Measurements from ENCODE around the gene BCKDHB.
"Not testable (repeated sequence)": the region's sequence is repeated elsewhere in the genome, so short reads cannot be mapped to it uniquely, and the experiment has no call there.

Gene BCKDHB

GRCh38 chr6:80271074-80271473, 164.6 kb downstream of the BCKDHB start:
- no peak for DNase-seq

GRCh38 chr6:80272988-80273387, 166.5 kb downstream of the BCKDHB start:
- DNase-seq: no peak

GRCh38 chr6:80276861-80277260, 170.4 kb downstream of the BCKDHB start:
- no peak for DNase-seq

GRCh38 chr6:80277501-80277900, 171.0 kb downstream of the BCKDHB start:
- no peak for DNase-seq

- peak; percentile 9 for DNase-seq
These were observed 174.0 kb downstream of the BCKDHB start for GRCh38 chr6:80280262-80281010.

GRCh38 chr6:80282913-80283554, 176.6 kb downstream of the BCKDHB start:
- DNase-seq: no peak

- no peak for DNase-seq
These were observed 180.6 kb downstream of the BCKDHB start for GRCh38 chr6:80287112-80287511.

- no peak for DNase-seq
These were observed 181.1 kb downstream of the BCKDHB start for GRCh38 chr6:80287607-80288006.

GRCh38 chr6:80289727-80290126, 183.3 kb downstream of the BCKDHB start:
- DNase-seq: no peak

GRCh38 chr6:80294531-80294930, 188.1 kb downstream of the BCKDHB start:
- not testable (repeated sequence) for DNase-seq

- no peak for DNase-seq
These were observed 196.2 kb downstream of the BCKDHB start for GRCh38 chr6:80302716-80303115.

GRCh38 chr6:80304014-80304413, 197.5 kb downstream of the BCKDHB start:
- DNase-seq: no peak

- DNase-seq: no peak
These were observed 208.1 kb downstream of the BCKDHB start for GRCh38 chr6:80314531-80314930.

- DNase-seq: no peak
These were observed 210.3 kb downstream of the BCKDHB start for GRCh38 chr6:80316686-80317231.

- DNase-seq: no peak
These were observed 212.7 kb downstream of the BCKDHB start for GRCh38 chr6:80319196-80319595.

GRCh38 chr6:80321011-80321410, 214.5 kb downstream of the BCKDHB start:
- no peak for DNase-seq

GRCh38 chr6:80325742-80326141, 219.3 kb downstream of the BCKDHB start:
- DNase-seq: no peak

- no peak for DNase-seq
These were observed 222.2 kb downstream of the BCKDHB start for GRCh38 chr6:80328652-80329051.

GRCh38 chr6:80329496-80329895, 223.0 kb downstream of the BCKDHB start:
- no peak for DNase-seq

- DNase-seq: no peak
These were observed 224.5 kb downstream of the BCKDHB start for GRCh38 chr6:80330961-80331360.

- no peak for DNase-seq
These were observed 225.1 kb downstream of the BCKDHB start for GRCh38 chr6:80331522-80331921.

- DNase-seq: no peak
These were observed 225.5 kb downstream of the BCKDHB start for GRCh38 chr6:80331974-80332373.

- DNase-seq: no peak
These were observed 226.9 kb downstream of the BCKDHB start for GRCh38 chr6:80333342-80333741.

- DNase-seq: no peak
These were observed 228.7 kb downstream of the BCKDHB start for GRCh38 chr6:80335121-80335531.
